HG03135 (cell line): ENCODE measurements around the gene PPFIA4.
A peak's percentile ranks its signal among the peaks of the same experiment; 100 is the strongest.
"Not testable (repeated sequence)": the region's sequence is repeated elsewhere in the genome, so short reads cannot be mapped to it uniquely, and the experiment has no call there.

Experiments
- ATAC-seq: cut with Tn5 transposase; IDR thresholded peaks from one replicate; pipeline ENCODE4 v1.9.1; 2021; ENCODE audit warnings: mild to moderate bottlenecking, moderate library complexity; ENCODE audit not compliant: unreplicated experiment

The PPFIA4 gene

GRCh38 chr1:203017061-203017460, 9.2 kb upstream of the PPFIA4 start:
- ATAC-seq: no peak

GRCh38 chr1:203017692-203018091, 8.6 kb upstream of the PPFIA4 start:
- no peak for ATAC-seq

GRCh38 chr1:203022855-203023254, 3.4 kb upstream of the PPFIA4 start:
- not testable (repeated sequence) for ATAC-seq

- ATAC-seq: no peak
Measured at GRCh38 chr1:203025686-203026030, 633 bp upstream of the PPFIA4 start.

GRCh38 chr1:203026666-203027663, 674 bp downstream of the PPFIA4 start:
- ATAC-seq: peak; percentile 24

- ATAC-seq: no peak
Measured at GRCh38 chr1:203028067-203028783, 1.9 kb downstream of the PPFIA4 start.

GRCh38 chr1:203028784-203029553, 2.7 kb downstream of the PPFIA4 start:
- ATAC-seq: no peak

- ATAC-seq: no peak
Measured at GRCh38 chr1:203031467-203031866, 5.2 kb downstream of the PPFIA4 start.

- no peak for ATAC-seq
Measured at GRCh38 chr1:203033287-203033686, 7.0 kb downstream of the PPFIA4 start.

GRCh38 chr1:203033917-203034316, 7.6 kb downstream of the PPFIA4 start:
- ATAC-seq: no peak

- ATAC-seq: no peak
Measured at GRCh38 chr1:203034422-203035110, 8.3 kb downstream of the PPFIA4 start.

- no peak for ATAC-seq
Measured at GRCh38 chr1:203035111-203036000, 9.1 kb downstream of the PPFIA4 start.

GRCh38 chr1:203036135-203036534, 9.8 kb downstream of the PPFIA4 start:
- ATAC-seq: no peak

GRCh38 chr1:203036537-203036936, 10.2 kb downstream of the PPFIA4 start:
- no peak for ATAC-seq

- no peak for ATAC-seq
Measured at GRCh38 chr1:203037509-203038190, 11.4 kb downstream of the PPFIA4 start.

- ATAC-seq: no peak
Measured at GRCh38 chr1:203038217-203038741, 12.0 kb downstream of the PPFIA4 start.

- ATAC-seq: no peak
Measured at GRCh38 chr1:203038891-203039608, 12.8 kb downstream of the PPFIA4 start.
